Stimulated activated memory B cell treated with anti-CD40 and anti-IgM and Interleukin-4, amounts not matched to agents 10 μg/mL and 1 μg/mL and 100 μg/mL, for 72 hours (primary cell): ENCODE measurements around the gene ALKBH3.

Source experiments
- ATAC-seq: fragments of 150-1000 bp; cut with Tn5 transposase; 2 replicates; pipeline ENCODE4 v1.10.0; 2021
- H3K27ac Mint-ChIP-seq: one replicate; pipeline ENCODE4 v1.8.0; 2022; ENCODE audit warnings: mild to moderate bottlenecking, mixed read lengths
- H3K27me3 Mint-ChIP-seq: one replicate; pipeline ENCODE4 v1.8.0; 2022; ENCODE audit warnings: mixed read lengths
- H3K36me3 Mint-ChIP-seq: one replicate; pipeline ENCODE4 v1.8.0; 2022; ENCODE audit warnings: mixed read lengths
- H3K4me1 Mint-ChIP-seq: one replicate; pipeline ENCODE4 v1.8.0; 2022; ENCODE audit warnings: mixed read lengths
- H3K4me3 Mint-ChIP-seq: one replicate; pipeline ENCODE4 v1.8.0; 2022; ENCODE audit warnings: mild to moderate bottlenecking, moderate library complexity, mixed read lengths
- H3K9me3 Mint-ChIP-seq: one replicate; pipeline ENCODE4 v1.8.0; 2022; ENCODE audit warnings: mixed read lengths

ALKBH3 gene

DNA sequence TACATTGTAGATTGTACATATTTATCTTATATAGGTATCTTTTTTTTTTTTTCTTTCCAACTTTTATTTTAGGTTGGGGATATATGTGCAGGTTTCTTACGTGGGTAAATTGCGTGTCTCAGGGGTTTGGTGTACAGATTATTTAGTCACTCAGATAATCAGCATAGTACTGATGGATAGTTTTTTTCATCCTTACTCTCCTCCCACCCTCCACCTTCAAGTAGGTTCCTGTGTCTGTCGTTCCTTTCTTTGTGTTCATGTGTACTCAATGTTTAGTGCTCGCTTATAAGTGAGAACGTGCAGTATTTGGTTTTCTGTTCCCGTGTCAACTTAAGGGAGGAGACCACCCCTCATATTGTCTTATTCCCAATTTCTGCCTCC, 71.4 kb downstream of the ALKBH3 start:
- H3K4me3 Mint-ChIP-seq, result no peak overlapping the region
- no peaks in the 10 kb centered on the region for H3K9me3 Mint-ChIP-seq
- peaks cover 53% of the 10 kb centered on the region for H3K27me3 Mint-ChIP-seq
- H3K36me3 Mint-ChIP-seq, result no peaks in the 10 kb centered on the region
- H3K4me1 Mint-ChIP-seq, result no peaks in the 10 kb centered on the region
- no peak for ATAC-seq
- no peak overlapping the region for H3K27ac Mint-ChIP-seq

DNA sequence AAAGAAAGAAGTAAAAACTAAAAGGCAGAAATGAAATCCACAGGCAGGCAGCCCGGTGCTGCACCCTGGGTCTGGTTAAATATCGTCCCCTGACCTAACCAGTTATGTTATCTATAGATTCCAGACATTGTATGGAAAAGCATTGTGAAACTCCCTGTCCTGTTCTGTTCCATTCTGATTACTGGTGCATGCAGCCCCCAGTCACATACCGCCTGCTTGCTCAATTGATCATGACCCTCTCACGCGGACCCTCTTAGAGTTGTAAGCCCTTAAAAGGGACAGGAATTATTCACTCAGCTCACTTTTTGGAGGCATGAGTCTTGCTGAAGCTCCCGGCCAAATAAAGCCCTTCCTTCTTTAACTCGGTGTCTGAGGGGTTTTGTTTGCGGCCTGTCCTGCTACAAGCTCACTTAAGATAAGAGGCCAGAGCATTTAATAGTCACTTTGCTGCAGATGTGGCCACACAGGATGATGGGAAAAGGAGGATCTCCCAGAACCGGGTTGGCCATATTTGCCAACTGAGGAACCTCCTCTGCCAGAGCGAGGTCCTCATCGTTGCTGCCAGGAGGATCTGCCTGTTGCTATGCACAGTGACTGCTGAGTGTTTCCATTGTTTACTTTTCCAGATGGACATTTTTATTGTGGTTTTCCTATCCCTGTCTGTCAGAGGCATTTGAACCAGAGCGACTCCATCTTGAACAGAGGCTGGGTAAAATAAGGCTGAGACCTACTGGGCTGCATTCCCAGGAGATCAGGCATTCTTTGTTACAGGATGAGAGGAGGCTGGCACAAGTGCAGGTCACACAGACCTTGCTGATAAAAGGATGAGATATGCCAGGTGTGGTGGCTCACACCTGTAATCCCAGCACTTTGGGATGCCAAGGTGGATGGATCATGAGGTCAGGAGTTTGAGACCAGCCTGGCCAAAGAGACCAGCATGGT, 72.0 kb downstream of the ALKBH3 start:
- H3K9me3 Mint-ChIP-seq, result no peaks in the 10 kb centered on the region
- H3K27ac Mint-ChIP-seq, result no peak overlapping the region
- H3K36me3 Mint-ChIP-seq, result no peaks in the 10 kb centered on the region
- no peak for ATAC-seq
- H3K27me3 Mint-ChIP-seq, result peaks cover 50% of the 10 kb centered on the region
- H3K4me1 Mint-ChIP-seq, result no peaks in the 10 kb centered on the region
- no peak overlapping the region for H3K4me3 Mint-ChIP-seq

- Mint-ChIP-seq H3K9me3 (no peaks in the 10 kb centered on the region), H3K4me1 (no peaks in the 10 kb centered on the region), H3K36me3 (no peaks in the 10 kb centered on the region), H3K27me3 (peaks cover 49% of the 10 kb centered on the region), H3K27ac (no peak overlapping the region), H3K4me3 (no peak overlapping the region)
- ATAC-seq, result no peak
Measured at GRCh38 chr11:43953521-43953920, 72.9 kb downstream of the ALKBH3 start.

GRCh38 chr11:43954241-43954640, 73.6 kb downstream of the ALKBH3 start:
- Mint-ChIP-seq H3K9me3 (no peaks in the 10 kb centered on the region), H3K27ac (no peak overlapping the region), H3K4me3 (no peak overlapping the region), H3K4me1 (no peaks in the 10 kb centered on the region), H3K27me3 (peaks cover 55% of the 10 kb centered on the region), H3K36me3 (no peaks in the 10 kb centered on the region)
- no peak for ATAC-seq

GRCh38 chr11:43955381-43956118, 74.9 kb downstream of the ALKBH3 start:
- no peak overlapping the region for H3K4me3 Mint-ChIP-seq
- peaks cover 62% of the 10 kb centered on the region for H3K27me3 Mint-ChIP-seq
- H3K27ac Mint-ChIP-seq, result no peak overlapping the region
- H3K36me3 Mint-ChIP-seq, result no peaks in the 10 kb centered on the region
- no peak for ATAC-seq
- H3K4me1 Mint-ChIP-seq, result no peaks in the 10 kb centered on the region
- no peaks in the 10 kb centered on the region for H3K9me3 Mint-ChIP-seq

- no peaks in the 10 kb centered on the region for H3K36me3 Mint-ChIP-seq
- H3K9me3 Mint-ChIP-seq, result no peaks in the 10 kb centered on the region
- H3K4me1 Mint-ChIP-seq, result no peaks in the 10 kb centered on the region
- no peak overlapping the region for H3K27ac Mint-ChIP-seq
- H3K27me3 Mint-ChIP-seq, result peaks cover 76% of the 10 kb centered on the region
- ATAC-seq, result no peak
- H3K4me3 Mint-ChIP-seq, result no peak overlapping the region
Measured at GRCh38 chr11:43957571-43957970, 76.9 kb downstream of the ALKBH3 start.

GRCh38 chr11:43959321-43959995, 78.8 kb downstream of the ALKBH3 start:
- Mint-ChIP-seq H3K27me3 (peaks cover 61% of the 10 kb centered on the region), H3K27ac (no peak overlapping the region), H3K36me3 (no peaks in the 10 kb centered on the region), H3K9me3 (no peaks in the 10 kb centered on the region), H3K4me1 (no peaks in the 10 kb centered on the region), H3K4me3 (no peak overlapping the region)
- ATAC-seq, result no peak

DNA sequence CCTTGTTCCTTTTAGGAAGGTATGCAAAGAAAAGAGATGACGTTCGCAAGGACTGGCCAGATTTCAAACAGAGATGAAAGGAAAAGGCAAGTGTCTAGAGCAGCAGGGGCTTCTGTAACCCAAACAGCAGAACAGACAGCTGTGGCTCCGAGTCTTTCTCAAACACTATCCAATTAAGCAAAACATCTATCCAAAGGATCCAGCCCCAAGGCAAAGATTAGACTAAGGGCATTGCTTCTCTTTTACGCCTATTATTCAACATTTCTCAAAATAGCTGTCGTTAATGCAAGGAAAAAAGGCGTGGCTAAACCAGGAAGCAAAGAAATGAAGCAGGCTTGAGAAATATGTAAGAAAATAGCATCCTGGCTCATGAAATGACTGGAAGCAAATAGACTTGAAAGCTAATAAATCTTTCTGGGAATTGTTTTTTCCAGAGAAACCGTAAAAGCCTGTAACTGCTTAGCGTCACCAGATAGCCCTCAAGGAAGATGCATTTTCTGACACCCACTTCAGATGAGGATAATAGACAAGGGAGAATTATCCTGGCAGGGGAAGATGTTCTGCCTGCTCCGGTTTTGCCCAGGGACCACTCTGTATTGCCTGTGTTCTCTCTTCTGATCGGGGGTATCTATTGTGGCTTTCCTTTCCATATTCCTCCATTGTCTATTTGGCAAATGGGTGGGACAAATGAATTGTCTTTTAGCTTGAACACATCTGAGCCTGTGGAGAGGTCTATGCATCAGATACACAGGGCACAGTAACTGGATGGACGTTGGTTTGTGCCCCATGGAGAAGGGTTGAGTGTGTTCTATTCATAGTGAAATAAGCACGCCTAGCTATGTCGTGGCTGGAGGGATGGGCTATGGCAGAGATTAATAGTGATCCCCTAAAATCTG, 82.0 kb downstream of the ALKBH3 start:
- Mint-ChIP-seq H3K4me1 (no peaks in the 10 kb centered on the region), H3K9me3 (peaks cover 6% of the 10 kb centered on the region), H3K27me3 (peaks cover 47% of the 10 kb centered on the region), H3K36me3 (no peaks in the 10 kb centered on the region), H3K4me3 (no peak overlapping the region), H3K27ac (no peak overlapping the region)
- no peak for ATAC-seq

GRCh38 chr11:43963279-43963620, 82.6 kb downstream of the ALKBH3 start:
- H3K27ac Mint-ChIP-seq, result no peak overlapping the region
- H3K27me3 Mint-ChIP-seq, result peaks cover 52% of the 10 kb centered on the region
- H3K4me1 Mint-ChIP-seq, result no peaks in the 10 kb centered on the region
- no peaks in the 10 kb centered on the region for H3K36me3 Mint-ChIP-seq
- peaks cover 6% of the 10 kb centered on the region for H3K9me3 Mint-ChIP-seq
- H3K4me3 Mint-ChIP-seq, result no peak overlapping the region
- no peak for ATAC-seq

GRCh38 chr11:43967661-43968060, 87.0 kb downstream of the ALKBH3 start:
- peaks cover 50% of the 10 kb centered on the region for H3K27me3 Mint-ChIP-seq

DNA sequence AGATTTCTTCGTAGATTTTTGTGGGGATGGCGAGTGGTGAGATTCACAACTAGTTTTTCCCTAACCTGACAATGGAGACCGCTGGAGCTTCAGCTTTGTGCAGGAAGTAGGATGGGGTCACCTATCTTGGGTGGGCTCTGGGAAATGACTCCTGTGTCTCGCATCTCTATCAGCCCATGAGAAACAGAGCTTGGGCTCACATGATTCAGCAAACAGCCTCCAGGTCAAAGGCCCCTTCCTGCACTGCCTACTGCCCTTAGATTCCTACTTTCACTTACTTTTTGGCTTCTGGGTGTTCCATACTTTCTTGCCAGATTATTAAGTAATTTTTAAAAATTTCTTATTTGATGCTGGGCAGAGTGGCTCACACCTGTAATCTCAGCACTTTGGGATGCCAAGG, 88.1 kb downstream of the ALKBH3 start:
- peaks cover 49% of the 10 kb centered on the region for H3K27me3 Mint-ChIP-seq
- no peaks in the 10 kb centered on the region for H3K4me1 Mint-ChIP-seq

More at GRCh38 chr11:43967661-43968060, 87.0 kb downstream of the ALKBH3 start:
- Mint-ChIP-seq H3K4me3 (no peak overlapping the region), H3K36me3 (no peaks in the 10 kb centered on the region), H3K27ac (no peak overlapping the region), H3K9me3 (peaks cover 6% of the 10 kb centered on the region), H3K4me1 (no peaks in the 10 kb centered on the region)
- ATAC-seq, result no peak

GRCh38 chr11:43969543-43969942, 88.9 kb downstream of the ALKBH3 start:
- peaks cover 7% of the 10 kb centered on the region for H3K9me3 Mint-ChIP-seq
- no peaks in the 10 kb centered on the region for H3K4me1 Mint-ChIP-seq
- peaks cover 49% of the 10 kb centered on the region for H3K27me3 Mint-ChIP-seq
- ATAC-seq, result no peak
- no peaks in the 10 kb centered on the region for H3K36me3 Mint-ChIP-seq
- no peak overlapping the region for H3K4me3 Mint-ChIP-seq
- no peak overlapping the region for H3K27ac Mint-ChIP-seq

More for the DNA sequence above, 88.1 kb downstream of the ALKBH3 start:
- Mint-ChIP-seq H3K36me3 (no peaks in the 10 kb centered on the region), H3K4me3 (no peak overlapping the region), H3K9me3 (peaks cover 6% of the 10 kb centered on the region), H3K27ac (no peak overlapping the region)
- ATAC-seq, result no peak
